H9 (cell line): Measurements from ENCODE around the gene TMEM108. TPM values are rescaled to one million over a fixed set of nuclear protein-coding genes. Genes with fewer than 3 reads are reported as not detected.

ENCODE experiments used
- DNase-seq: peaks from one replicate; pipeline ENCODE4 v3.0.0-alpha.2; 2017
- H2AFZ ChIP-seq: one replicate; pipeline ENCODE4 v1.6.1; 2013; ENCODE audit warnings: mild to moderate bottlenecking, low read length, control low read depth, moderate library complexity
- H2AK5ac ChIP-seq: 2 replicates; pipeline ENCODE4 v1.6.1; 2013; ENCODE audit warnings: low read length, control low read depth, mixed read lengths; ENCODE audit not compliant: insufficient read length
- H2BK120ac ChIP-seq: one replicate; pipeline ENCODE4 v1.6.1; 2013; ENCODE audit warnings: low read depth, mild to moderate bottlenecking, low read length, control low read depth, inconsistent platforms; ENCODE audit not compliant: poor library complexity, severe bottlenecking
- H2BK12ac ChIP-seq: 2 replicates; pipeline ENCODE4 v1.6.1; 2013; ENCODE audit warnings: low read length, control low read depth, mixed read lengths, low read depth; ENCODE audit not compliant: insufficient read length
- H2BK15ac ChIP-seq: 2 replicates; pipeline ENCODE4 v1.6.1; 2013; ENCODE audit warnings: low read depth, low read length, control low read depth
- H2BK20ac ChIP-seq: one replicate; pipeline ENCODE4 v1.6.1; 2013; ENCODE audit warnings: low read depth, mild to moderate bottlenecking, low read length, control low read depth, inconsistent platforms; ENCODE audit not compliant: poor library complexity, severe bottlenecking
- H2BK5ac ChIP-seq: 2 replicates; pipeline ENCODE4 v1.6.1; 2013; ENCODE audit warnings: low read length, control low read depth, mixed read lengths; ENCODE audit not compliant: insufficient read length
- H3K14ac ChIP-seq: 2 replicates; pipeline ENCODE4 v1.6.1; 2013; ENCODE audit warnings: low read length, control low read depth; ENCODE audit not compliant: insufficient read depth
- H3K18ac ChIP-seq: 2 replicates; pipeline ENCODE4 v1.6.1; 2013; ENCODE audit warnings: low read depth, mild to moderate bottlenecking, mixed read lengths, low read length, control low read depth; ENCODE audit not compliant: insufficient read length
- H3K23ac ChIP-seq: 2 replicates; pipeline ENCODE4 v1.6.1; 2013; ENCODE audit warnings: low read length, control low read depth, mixed read lengths, low read depth; ENCODE audit not compliant: insufficient read length
- H3K23me2 ChIP-seq: 2 replicates; pipeline ENCODE4 v1.6.1; 2013; ENCODE audit warnings: low read depth, mild to moderate bottlenecking, mixed read lengths, low read length, control low read depth; ENCODE audit not compliant: insufficient read length, poor library complexity, severe bottlenecking
- H3K27ac ChIP-seq: 2 replicates; pipeline ENCODE4 v1.5.1; 2013; ENCODE audit warnings: low read length, control low read depth, mixed read lengths, low read depth; ENCODE audit not compliant: insufficient read length
- H3K27me3 ChIP-seq: 2 replicates; pipeline ENCODE4 v1.6.1; 2013; ENCODE audit warnings: low read length, control low read depth, inconsistent platforms; ENCODE audit not compliant: insufficient read depth
- H3K4ac ChIP-seq: 2 replicates; pipeline ENCODE4 v1.6.1; 2013; ENCODE audit warnings: low read depth, mild to moderate bottlenecking, control low read depth, inconsistent platforms, low read length, moderate library complexity
- H3K4me1 ChIP-seq: 2 replicates; pipeline ENCODE4 v1.6.1; 2013; ENCODE audit warnings: low read length, control low read depth, inconsistent platforms; ENCODE audit not compliant: insufficient read depth
- H3K4me2 ChIP-seq: 2 replicates; pipeline ENCODE4 v1.6.1; 2013; ENCODE audit warnings: low read length, control low read depth, mixed read lengths; ENCODE audit not compliant: insufficient read length, insufficient read depth
- H3K56ac ChIP-seq: 2 replicates; pipeline ENCODE4 v1.6.1; 2013; ENCODE audit warnings: low read depth, mild to moderate bottlenecking, mixed read lengths, low read length, control low read depth; ENCODE audit not compliant: insufficient read length
- H3K79me1 ChIP-seq: 2 replicates; pipeline ENCODE4 v1.6.1; 2013; ENCODE audit warnings: low read depth, mild to moderate bottlenecking, moderate library complexity, low read length, control low read depth, inconsistent platforms; ENCODE audit not compliant: insufficient read depth, poor library complexity, severe bottlenecking
- H3K79me2 ChIP-seq: 2 replicates; pipeline ENCODE4 v1.6.1; 2013; ENCODE audit warnings: low read length, control low read depth, inconsistent platforms; ENCODE audit not compliant: insufficient read depth
- H3K9ac ChIP-seq: 2 replicates; pipeline ENCODE4 v1.6.1; 2013; ENCODE audit warnings: low read length, control low read depth, mixed read lengths; ENCODE audit not compliant: insufficient read length; ENCODE audit errors: extremely low read depth
- H3K9me3 ChIP-seq: one replicate; pipeline ENCODE4 v1.6.1; 2013; ENCODE audit warnings: low read depth, low read length, inconsistent platforms; ENCODE audit not compliant: control insufficient read depth
- H3T11ph ChIP-seq: one replicate; pipeline ENCODE4 v1.6.1; 2013; ENCODE audit warnings: mild to moderate bottlenecking, low read length, control low read depth, inconsistent platforms
- H4K20me1 ChIP-seq: one replicate; pipeline ENCODE4 v1.6.1; 2013; ENCODE audit not compliant: control insufficient read depth, insufficient read length, insufficient read depth
- H4K5ac ChIP-seq: 2 replicates; pipeline ENCODE4 v1.6.1; 2013; ENCODE audit warnings: low read depth, mild to moderate bottlenecking, mixed read lengths, low read length, control low read depth; ENCODE audit not compliant: insufficient read length
- H4K8ac ChIP-seq: replicated peaks from 2 replicates; pipeline ENCODE4 v1.6.1; 2013; ENCODE audit warnings: low read length, control low read depth, mixed read lengths, low read depth; ENCODE audit not compliant: insufficient read length
- H4K91ac ChIP-seq: 2 replicates; pipeline ENCODE4 v1.6.1; 2013; ENCODE audit warnings: low read depth, mild to moderate bottlenecking, moderate library complexity, mixed read lengths, low read length, control low read depth; ENCODE audit not compliant: insufficient read length
- H3K27ac Mint-ChIP-seq, 3 experiments: 2 replicates in 2 of 3; 3 replicates in 1 of 3; pipeline ENCODE4 v1.8.0; 2020 to 2021; ENCODE audit warnings: mixed read lengths in 3 of 3, mild to moderate bottlenecking in 1 of 3, moderate library complexity in 1 of 3
- H3K27me3 Mint-ChIP-seq: 2 replicates; pipeline ENCODE4 v1.8.0; 2021; ENCODE audit warnings: low read depth, mild to moderate bottlenecking, moderate library complexity, mixed read lengths
- H3K36me3 Mint-ChIP-seq, 3 experiments: 2 replicates in 2 of 3; 3 replicates in 1 of 3; pipeline ENCODE4 v1.8.0; 2020 to 2021; ENCODE audit warnings: low read depth in 3 of 3, mixed read lengths in 3 of 3; ENCODE audit not compliant: insufficient read depth in 1 of 3
- H3K4me1 Mint-ChIP-seq, 2 experiments: 2 replicates each; pipeline ENCODE4 v1.8.0; 2020; ENCODE audit warnings: mixed read lengths in 2 of 2
- H3K4me3 Mint-ChIP-seq, 2 experiments: 2 replicates in 1 of 2; 3 replicates in 1 of 2; pipeline ENCODE4 v1.8.0; 2020 to 2021; ENCODE audit warnings: mild to moderate bottlenecking in 2 of 2, mixed read lengths in 2 of 2, moderate library complexity in 1 of 2
- H3K9me3 Mint-ChIP-seq, 2 experiments: 2 replicates in 1 of 2; 3 replicates in 1 of 2; pipeline ENCODE4 v1.8.0; 2020; ENCODE audit warnings: mild to moderate bottlenecking in 2 of 2, mixed read lengths in 2 of 2, moderate library complexity in 1 of 2
- WGBS: extraction: QIAGEN DNeasy Blood & Tissue Kit; methylation state at CpG from one replicate; pipeline ENCODE4 v1.1.7; 2013; ENCODE audit warnings: missing lambda C conversion rate, low lambda C conversion rate, mixed read lengths; ENCODE audit not compliant: insufficient read length; ENCODE audit errors: extremely low coverage; 5-methylcytosine and 5-hydroxymethylcytosine counted together
- total RNA-seq: library from RNA; stranded (reverse); gene quantifications from 2 replicates; pipeline ENCODE4 v1.2.1, GENCODE V29; 2021
- TF ChIP-seq, protein P1 (sequence below): fragments of 200-600 bp; sonication (generic); conservative IDR thresholded peaks from 3 replicates; pipeline ENCODE4 v1.8.0; 2021; ENCODE audit warnings: antibody characterized with exemption, mild to moderate bottlenecking

TMEM108 gene
- total RNA-seq, 1 experiment from 2014 or later: 5.0 TPM

DNA sequence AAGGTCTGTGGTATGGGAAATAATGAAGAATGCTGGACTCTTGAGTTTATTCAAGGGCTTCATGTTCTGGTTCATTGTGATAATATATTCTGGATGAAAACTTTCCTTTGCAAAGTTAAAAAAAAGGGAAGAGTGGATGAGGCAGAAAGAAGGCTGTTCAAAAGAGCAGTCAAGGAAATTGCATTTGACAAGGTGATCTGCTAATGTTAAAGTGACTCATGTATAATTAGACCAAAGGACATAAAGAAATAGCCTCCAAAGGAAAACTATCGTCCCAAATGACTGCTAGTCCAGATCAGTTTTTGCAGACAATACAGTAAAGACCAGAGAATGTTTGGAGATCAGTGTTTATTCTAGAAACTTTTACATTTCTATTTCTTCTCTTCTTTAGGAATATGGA is 9.8 kb downstream of the TMEM108 start:
- Mint-ChIP-seq H3K9me3 (no peaks in the 10 kb centered on the region), H3K27ac (no peak overlapping the region), H3K36me3 (peaks cover 0 to 7% (median 5%) of the 10 kb centered on the region in 3 experiments; a peak in 2 of 7 replicates), H3K4me1 (peaks cover 6 to 10% of the 10 kb centered on the region in 2 experiments), H3K27me3 (no peaks in the 10 kb centered on the region), H3K4me3 (no peak overlapping the region)
- Histone ChIP-seq H3K18ac (no peak overlapping the region), H4K20me1 (no peaks in the 10 kb centered on the region), H2AK5ac (no peak overlapping the region), H3K79me2 (no peaks in the 10 kb centered on the region), H3K23me2 (no peaks in the 10 kb centered on the region), H3K27me3 (no peaks in the 10 kb centered on the region), H3K4ac (no peak overlapping the region), H2BK5ac (no peak overlapping the region), H2BK120ac (no peak overlapping the region), H2BK20ac (no peak overlapping the region), H2BK12ac (no peak overlapping the region), H3T11ph (no peak overlapping the region), H4K91ac (no peak overlapping the region), H3K4me2 (no peak overlapping the region), H4K8ac (no peak overlapping the region), H3K9me3 (no peaks in the 10 kb centered on the region), H3K9ac (no peak overlapping the region), H3K4me1 (no peaks in the 10 kb centered on the region; the same call in 1 of the 2 replicates), H2BK15ac (no peak overlapping the region), H3K27ac (no peak overlapping the region), H2AFZ (no peak overlapping the region), H3K79me1 (no peaks in the 10 kb centered on the region), H4K5ac (no peak overlapping the region), H3K56ac (no peak overlapping the region), H3K14ac (no peak overlapping the region), H3K23ac (no peak overlapping the region)
- DNase-seq: no peak
- TF ChIP-seq, protein P1, sequence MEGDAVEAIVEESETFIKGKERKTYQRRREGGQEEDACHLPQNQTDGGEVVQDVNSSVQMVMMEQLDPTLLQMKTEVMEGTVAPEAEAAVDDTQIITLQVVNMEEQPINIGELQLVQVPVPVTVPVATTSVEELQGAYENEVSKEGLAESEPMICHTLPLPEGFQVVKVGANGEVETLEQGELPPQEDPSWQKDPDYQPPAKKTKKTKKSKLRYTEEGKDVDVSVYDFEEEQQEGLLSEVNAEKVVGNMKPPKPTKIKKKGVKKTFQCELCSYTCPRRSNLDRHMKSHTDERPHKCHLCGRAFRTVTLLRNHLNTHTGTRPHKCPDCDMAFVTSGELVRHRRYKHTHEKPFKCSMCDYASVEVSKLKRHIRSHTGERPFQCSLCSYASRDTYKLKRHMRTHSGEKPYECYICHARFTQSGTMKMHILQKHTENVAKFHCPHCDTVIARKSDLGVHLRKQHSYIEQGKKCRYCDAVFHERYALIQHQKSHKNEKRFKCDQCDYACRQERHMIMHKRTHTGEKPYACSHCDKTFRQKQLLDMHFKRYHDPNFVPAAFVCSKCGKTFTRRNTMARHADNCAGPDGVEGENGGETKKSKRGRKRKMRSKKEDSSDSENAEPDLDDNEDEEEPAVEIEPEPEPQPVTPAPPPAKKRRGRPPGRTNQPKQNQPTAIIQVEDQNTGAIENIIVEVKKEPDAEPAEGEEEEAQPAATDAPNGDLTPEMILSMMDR: no peak
- WGBS: no CpG with 5 or more reads among the region's 1 CpG
